ENCODE measurements around the gene NRXN2. TPM values are rescaled to one million over a fixed set of nuclear protein-coding genes. Genes with fewer than 3 reads are reported as not detected.

NRXN2 gene
- total and polyA plus RNA-seq, 2 of the 13 experiments (the other 11 are each of a cell fraction or from before 2014, with no cell fraction given) = not detected

DNA sequence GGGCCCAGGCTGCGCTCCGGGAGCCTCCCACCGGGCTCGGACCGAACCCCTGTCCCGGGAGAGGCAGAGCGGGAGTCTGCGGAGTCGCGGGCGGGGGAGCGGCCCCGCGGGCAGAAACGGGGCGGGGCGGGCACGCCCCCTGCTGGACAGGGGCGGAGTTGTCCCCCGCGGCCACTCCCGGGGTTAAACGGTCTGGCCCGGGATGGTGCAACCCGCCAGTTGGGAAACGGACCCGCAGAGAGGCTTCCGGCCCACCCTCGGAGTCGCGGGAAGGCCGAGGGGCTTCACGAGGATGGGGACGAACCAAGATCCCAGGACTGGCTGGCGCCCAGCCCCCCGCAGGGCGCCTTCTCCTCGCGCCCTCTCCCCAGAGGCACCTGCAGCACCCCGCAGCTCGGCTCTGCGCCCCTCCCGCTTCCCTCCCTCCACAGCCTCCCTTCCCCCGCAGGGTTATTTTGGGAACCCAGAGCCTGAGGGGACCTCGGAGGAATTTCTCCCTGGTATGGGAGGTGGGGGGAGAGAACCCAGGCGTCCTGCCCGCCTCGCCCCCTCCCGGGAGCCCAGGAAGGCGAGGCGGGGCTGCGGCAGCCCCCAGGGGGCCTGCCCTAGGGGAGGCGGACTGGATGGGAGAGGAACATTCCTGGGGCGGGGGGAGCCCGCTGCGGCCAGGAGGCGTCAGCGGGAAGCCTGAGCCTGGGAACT lies 20.0 kb upstream of the NRXN2 start (continued):
- TF ChIP-seq FOSL2 (CRISPR knock-in tag; IDR thresholded peaks at IDR 0.05) (no peak), THAP11 (CRISPR knock-in tag; IDR thresholded peaks at IDR 0.05) (peak; percentile 83), RARG (CRISPR knock-in tag; IDR thresholded peaks at IDR 0.05; ENCODE audit: low read depth) (no peak), CEBPB (IDR thresholded peaks at IDR 0.05; ENCODE audit: borderline replicate concordance, low read depth, low read length) (peak; percentile 79), FOXK1 (CRISPR knock-in tag; IDR thresholded peaks at IDR 0.05; ENCODE audit: borderline replicate concordance, low read depth) (no peak), FOXJ3 (CRISPR knock-in tag; IDR thresholded peaks at IDR 0.05; ENCODE audit: borderline replicate concordance) (no peak), ZNF230 (CRISPR knock-in tag; IDR thresholded peaks at IDR 0.05) (no peak), NRL (CRISPR knock-in tag; IDR thresholded peaks at IDR 0.05; ENCODE audit: borderline replicate concordance) (no peak; the same call in 1 of the 2 replicates), TBX3 (IDR thresholded peaks at IDR 0.05; ENCODE audit: borderline replicate concordance) (no peak), MZF1 (CRISPR knock-in tag; IDR thresholded peaks at IDR 0.05; ENCODE audit: borderline replicate concordance) (no peak), ZNF563 (CRISPR knock-in tag; IDR thresholded peaks at IDR 0.05) (no peak), HNRNPK (IDR thresholded peaks at IDR 0.05; ENCODE audit: low read depth, low read length, poor library complexity, severe bottlenecking) (peak; percentile 42), SOX5 (CRISPR knock-in tag; IDR thresholded peaks at IDR 0.05; ENCODE audit: borderline replicate concordance) (no peak), FOXK2 (IDR thresholded peaks at IDR 0.05) (no peak), MAZ (IDR thresholded peaks at IDR 0.05; ENCODE audit: borderline replicate concordance, low read depth, low read length) (peak; percentile 39; the same call in 1 of the 2 replicates), MAZ (CRISPR knock-in tag; IDR thresholded peaks at IDR 0.05; ENCODE audit: low read depth) (no peak; the same call in 1 of the 2 replicates), CEBPG (CRISPR knock-in tag; IDR thresholded peaks at IDR 0.05) (peak; percentile 53), ZSCAN22 (CRISPR knock-in tag; IDR thresholded peaks at IDR 0.05) (no peak), ZNF614 (CRISPR knock-in tag; IDR thresholded peaks at IDR 0.05; ENCODE audit: borderline replicate concordance) (0 out of 2 replicates have a peak, but pooled peaks have one; percentile 43), MBD4 (IDR thresholded peaks at IDR 0.05; ENCODE audit: borderline replicate concordance, low read length) (no peak)
- TF ChIP-seq, protein P1, sequence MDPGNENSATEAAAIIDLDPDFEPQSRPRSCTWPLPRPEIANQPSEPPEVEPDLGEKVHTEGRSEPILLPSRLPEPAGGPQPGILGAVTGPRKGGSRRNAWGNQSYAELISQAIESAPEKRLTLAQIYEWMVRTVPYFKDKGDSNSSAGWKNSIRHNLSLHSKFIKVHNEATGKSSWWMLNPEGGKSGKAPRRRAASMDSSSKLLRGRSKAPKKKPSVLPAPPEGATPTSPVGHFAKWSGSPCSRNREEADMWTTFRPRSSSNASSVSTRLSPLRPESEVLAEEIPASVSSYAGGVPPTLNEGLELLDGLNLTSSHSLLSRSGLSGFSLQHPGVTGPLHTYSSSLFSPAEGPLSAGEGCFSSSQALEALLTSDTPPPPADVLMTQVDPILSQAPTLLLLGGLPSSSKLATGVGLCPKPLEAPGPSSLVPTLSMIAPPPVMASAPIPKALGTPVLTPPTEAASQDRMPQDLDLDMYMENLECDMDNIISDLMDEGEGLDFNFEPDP (CRISPR knock-in tag; conservative IDR thresholded peaks at IDR 0.05) = no peak
- TF ChIP-seq, protein P2, sequence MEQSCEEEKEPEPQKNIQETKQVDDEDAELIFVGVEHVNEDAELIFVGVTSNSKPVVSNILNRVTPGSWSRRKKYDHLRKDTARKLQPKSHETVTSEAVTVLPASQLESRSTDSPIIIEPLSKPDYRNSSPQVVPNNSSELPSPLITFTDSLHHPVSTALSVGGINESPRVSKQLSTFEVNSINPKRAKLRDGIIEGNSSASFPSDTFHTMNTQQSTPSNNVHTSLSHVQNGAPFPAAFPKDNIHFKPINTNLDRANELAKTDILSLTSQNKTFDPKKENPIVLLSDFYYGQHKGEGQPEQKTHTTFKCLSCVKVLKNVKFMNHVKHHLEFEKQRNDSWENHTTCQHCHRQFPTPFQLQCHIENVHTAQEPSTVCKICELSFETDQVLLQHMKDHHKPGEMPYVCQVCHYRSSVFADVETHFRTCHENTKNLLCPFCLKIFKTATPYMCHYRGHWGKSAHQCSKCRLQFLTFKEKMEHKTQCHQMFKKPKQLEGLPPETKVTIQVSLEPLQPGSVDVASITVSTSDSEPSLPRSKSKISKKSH (CRISPR knock-in tag; IDR thresholded peaks at IDR 0.05; ENCODE audit: borderline replicate concordance) = peak; percentile 52; the same call in 1 of the 2 replicates
- TF ChIP-seq, protein P3, sequence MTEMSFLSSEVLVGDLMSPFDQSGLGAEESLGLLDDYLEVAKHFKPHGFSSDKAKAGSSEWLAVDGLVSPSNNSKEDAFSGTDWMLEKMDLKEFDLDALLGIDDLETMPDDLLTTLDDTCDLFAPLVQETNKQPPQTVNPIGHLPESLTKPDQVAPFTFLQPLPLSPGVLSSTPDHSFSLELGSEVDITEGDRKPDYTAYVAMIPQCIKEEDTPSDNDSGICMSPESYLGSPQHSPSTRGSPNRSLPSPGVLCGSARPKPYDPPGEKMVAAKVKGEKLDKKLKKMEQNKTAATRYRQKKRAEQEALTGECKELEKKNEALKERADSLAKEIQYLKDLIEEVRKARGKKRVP (CRISPR knock-in tag; IDR thresholded peaks at IDR 0.05) = peak in 1 of 2 experiments; percentile 49; a peak in 1 of 4 replicates
- TF ChIP-seq, protein P4, sequence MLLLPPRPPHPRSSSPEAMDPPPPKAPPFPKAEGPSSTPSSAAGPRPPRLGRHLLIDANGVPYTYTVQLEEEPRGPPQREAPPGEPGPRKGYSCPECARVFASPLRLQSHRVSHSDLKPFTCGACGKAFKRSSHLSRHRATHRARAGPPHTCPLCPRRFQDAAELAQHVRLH (CRISPR knock-in tag; IDR thresholded peaks at IDR 0.05; ENCODE audit: borderline replicate concordance, low read depth) = no peak
- TF ChIP-seq, protein P5, sequence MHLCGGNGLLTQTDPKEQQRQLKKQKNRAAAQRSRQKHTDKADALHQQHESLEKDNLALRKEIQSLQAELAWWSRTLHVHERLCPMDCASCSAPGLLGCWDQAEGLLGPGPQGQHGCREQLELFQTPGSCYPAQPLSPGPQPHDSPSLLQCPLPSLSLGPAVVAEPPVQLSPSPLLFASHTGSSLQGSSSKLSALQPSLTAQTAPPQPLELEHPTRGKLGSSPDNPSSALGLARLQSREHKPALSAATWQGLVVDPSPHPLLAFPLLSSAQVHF (CRISPR knock-in tag; IDR thresholded peaks at IDR 0.05) = no peak
